ENCODE measurements around the gene FBXW8.

DNA sequence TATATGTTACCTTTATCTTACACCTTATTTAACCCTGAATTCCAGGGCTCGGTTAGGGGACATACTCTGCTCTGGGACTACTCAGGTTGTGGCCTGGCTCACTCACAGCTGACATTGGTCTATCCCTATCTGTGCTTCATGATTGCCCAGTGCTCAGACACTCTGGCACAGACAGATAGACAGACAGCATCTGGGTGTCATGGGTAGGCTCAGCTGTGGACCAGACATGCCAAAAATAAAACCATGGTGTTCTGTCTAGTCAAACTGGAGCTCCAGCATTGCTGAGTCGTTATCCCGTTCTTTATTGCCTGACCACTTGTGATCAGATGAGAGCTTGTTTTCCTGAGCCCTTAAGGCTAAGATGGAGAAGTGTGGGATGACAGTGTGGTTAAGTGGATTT, 29.0 kb downstream of the FBXW8 start:
- TF ChIP-seq, protein P1, sequence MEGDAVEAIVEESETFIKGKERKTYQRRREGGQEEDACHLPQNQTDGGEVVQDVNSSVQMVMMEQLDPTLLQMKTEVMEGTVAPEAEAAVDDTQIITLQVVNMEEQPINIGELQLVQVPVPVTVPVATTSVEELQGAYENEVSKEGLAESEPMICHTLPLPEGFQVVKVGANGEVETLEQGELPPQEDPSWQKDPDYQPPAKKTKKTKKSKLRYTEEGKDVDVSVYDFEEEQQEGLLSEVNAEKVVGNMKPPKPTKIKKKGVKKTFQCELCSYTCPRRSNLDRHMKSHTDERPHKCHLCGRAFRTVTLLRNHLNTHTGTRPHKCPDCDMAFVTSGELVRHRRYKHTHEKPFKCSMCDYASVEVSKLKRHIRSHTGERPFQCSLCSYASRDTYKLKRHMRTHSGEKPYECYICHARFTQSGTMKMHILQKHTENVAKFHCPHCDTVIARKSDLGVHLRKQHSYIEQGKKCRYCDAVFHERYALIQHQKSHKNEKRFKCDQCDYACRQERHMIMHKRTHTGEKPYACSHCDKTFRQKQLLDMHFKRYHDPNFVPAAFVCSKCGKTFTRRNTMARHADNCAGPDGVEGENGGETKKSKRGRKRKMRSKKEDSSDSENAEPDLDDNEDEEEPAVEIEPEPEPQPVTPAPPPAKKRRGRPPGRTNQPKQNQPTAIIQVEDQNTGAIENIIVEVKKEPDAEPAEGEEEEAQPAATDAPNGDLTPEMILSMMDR (conservative IDR thresholded peaks at IDR 0.05): no peak
- TF ChIP-seq EZH2 (IDR thresholded peaks at IDR 0.05; ENCODE audit: low read depth): no peak

All from PC-9 (cell line).